ENCODE data around the gene DLGAP1.

GRCh38 chr18:3611313-3612090 is 843.6 kb downstream of the DLGAP1 start:
- TF ChIP-seq, protein P1, sequence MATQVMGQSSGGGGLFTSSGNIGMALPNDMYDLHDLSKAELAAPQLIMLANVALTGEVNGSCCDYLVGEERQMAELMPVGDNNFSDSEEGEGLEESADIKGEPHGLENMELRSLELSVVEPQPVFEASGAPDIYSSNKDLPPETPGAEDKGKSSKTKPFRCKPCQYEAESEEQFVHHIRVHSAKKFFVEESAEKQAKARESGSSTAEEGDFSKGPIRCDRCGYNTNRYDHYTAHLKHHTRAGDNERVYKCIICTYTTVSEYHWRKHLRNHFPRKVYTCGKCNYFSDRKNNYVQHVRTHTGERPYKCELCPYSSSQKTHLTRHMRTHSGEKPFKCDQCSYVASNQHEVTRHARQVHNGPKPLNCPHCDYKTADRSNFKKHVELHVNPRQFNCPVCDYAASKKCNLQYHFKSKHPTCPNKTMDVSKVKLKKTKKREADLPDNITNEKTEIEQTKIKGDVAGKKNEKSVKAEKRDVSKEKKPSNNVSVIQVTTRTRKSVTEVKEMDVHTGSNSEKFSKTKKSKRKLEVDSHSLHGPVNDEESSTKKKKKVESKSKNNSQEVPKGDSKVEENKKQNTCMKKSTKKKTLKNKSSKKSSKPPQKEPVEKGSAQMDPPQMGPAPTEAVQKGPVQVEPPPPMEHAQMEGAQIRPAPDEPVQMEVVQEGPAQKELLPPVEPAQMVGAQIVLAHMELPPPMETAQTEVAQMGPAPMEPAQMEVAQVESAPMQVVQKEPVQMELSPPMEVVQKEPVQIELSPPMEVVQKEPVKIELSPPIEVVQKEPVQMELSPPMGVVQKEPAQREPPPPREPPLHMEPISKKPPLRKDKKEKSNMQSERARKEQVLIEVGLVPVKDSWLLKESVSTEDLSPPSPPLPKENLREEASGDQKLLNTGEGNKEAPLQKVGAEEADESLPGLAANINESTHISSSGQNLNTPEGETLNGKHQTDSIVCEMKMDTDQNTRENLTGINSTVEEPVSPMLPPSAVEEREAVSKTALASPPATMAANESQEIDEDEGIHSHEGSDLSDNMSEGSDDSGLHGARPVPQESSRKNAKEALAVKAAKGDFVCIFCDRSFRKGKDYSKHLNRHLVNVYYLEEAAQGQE (IDR thresholded peaks at IDR 0.05; ENCODE audit: low read depth), result no peak
- no peak for TF ChIP-seq CREB1 (IDR thresholded peaks at IDR 0.05; ENCODE audit: low read depth)

Measured in Ishikawa (cell line).